HG03159 (cell line): ENCODE measurements around the gene DDIAS.
"Not testable (repeated sequence)": the region's sequence is repeated elsewhere in the genome, so short reads cannot be mapped to it uniquely, and the experiment has no call there.

Source experiments
- ATAC-seq: cut with Tn5 transposase; IDR thresholded peaks from one replicate; pipeline ENCODE4 v1.9.1; 2021; ENCODE audit warnings: mild to moderate bottlenecking, moderate library complexity; ENCODE audit not compliant: unreplicated experiment

Gene DDIAS

GRCh38 chr11:82924522-82925224 lies 23.1 kb downstream of the DDIAS start:
- no peak for ATAC-seq

- peak; percentile 67 for ATAC-seq
Measured at GRCh38 chr11:82927264-82927880, 25.8 kb downstream of the DDIAS start.

GRCh38 chr11:82929121-82929520 lies 27.6 kb downstream of the DDIAS start:
- no peak for ATAC-seq

- ATAC-seq: peak; percentile 50
Measured at GRCh38 chr11:82930229-82930628, 28.7 kb downstream of the DDIAS start.

- ATAC-seq: no peak
Measured at GRCh38 chr11:82930734-82931133, 29.2 kb downstream of the DDIAS start.

GRCh38 chr11:82932564-82932963 lies 31.0 kb downstream of the DDIAS start:
- no peak for ATAC-seq

GRCh38 chr11:82936261-82936660 lies 34.7 kb downstream of the DDIAS start:
- ATAC-seq: no peak

- no peak for ATAC-seq
Measured at GRCh38 chr11:82937554-82937953, 36.0 kb downstream of the DDIAS start.

GRCh38 chr11:82939456-82939855 lies 37.9 kb downstream of the DDIAS start:
- ATAC-seq: no peak

- ATAC-seq: no peak
Measured at GRCh38 chr11:82942376-82942775, 40.8 kb downstream of the DDIAS start.

GRCh38 chr11:82943430-82943829 lies 41.9 kb downstream of the DDIAS start:
- ATAC-seq: not testable (repeated sequence)

GRCh38 chr11:82944198-82944597 lies 42.7 kb downstream of the DDIAS start:
- no peak for ATAC-seq

- ATAC-seq: not testable (repeated sequence)
Measured at GRCh38 chr11:82945041-82945440, 43.5 kb downstream of the DDIAS start.

GRCh38 chr11:82945682-82946081 lies 44.1 kb downstream of the DDIAS start:
- no peak for ATAC-seq

- ATAC-seq: no peak
Measured at GRCh38 chr11:82949352-82949751, 47.8 kb downstream of the DDIAS start.

- not testable (repeated sequence) for ATAC-seq
Measured at GRCh38 chr11:82950502-82950901, 49.0 kb downstream of the DDIAS start.

- ATAC-seq: not testable (repeated sequence)
Measured at GRCh38 chr11:82955736-82956453, 54.4 kb downstream of the DDIAS start.

GRCh38 chr11:82959987-82960778 lies 58.6 kb downstream of the DDIAS start:
- ATAC-seq: peak; percentile 88

- ATAC-seq: peak; percentile 25
Measured at GRCh38 chr11:82960779-82961143, 59.2 kb downstream of the DDIAS start.

GRCh38 chr11:82962021-82962420 lies 60.5 kb downstream of the DDIAS start:
- not testable (repeated sequence) for ATAC-seq

GRCh38 chr11:82967381-82967780 lies 65.8 kb downstream of the DDIAS start:
- no peak for ATAC-seq
